ENCODE measurements around the gene CAMK1D. TPM values are rescaled to one million over a fixed set of nuclear protein-coding genes. Genes with fewer than 3 reads are reported as not detected.
"Not testable (repeated sequence)": the region's sequence is repeated elsewhere in the genome, so short reads cannot be mapped to it uniquely, and the experiment has no call there.

The CAMK1D gene
- total and polyA plus RNA-seq, 10 of the 15 experiments (the other 5 are each of a cell fraction or from before 2014, with no cell fraction given): 2.1 to 35.5 (median 14.7) TPM

DNA sequence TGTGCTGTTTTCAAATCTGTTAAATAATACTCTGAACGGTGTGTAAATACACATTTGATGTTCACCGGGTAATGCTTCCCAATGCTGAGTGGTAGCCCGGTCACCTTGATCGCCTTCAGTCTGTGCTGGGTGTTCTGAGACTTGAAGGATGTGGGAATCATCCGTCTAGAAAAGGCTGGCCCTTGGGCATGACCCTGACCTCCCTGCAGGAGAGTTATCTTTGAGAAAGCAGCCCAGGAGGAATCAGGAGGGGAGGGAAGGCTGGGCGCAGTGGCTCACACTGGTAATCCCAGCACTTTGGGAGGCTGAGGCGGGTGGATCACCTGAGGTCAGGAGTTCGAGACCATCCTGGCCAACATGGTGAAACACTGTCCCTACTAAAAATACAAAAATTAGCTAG is 85.3 kb downstream of the CAMK1D start:
- ATAC-seq; H3K9ac ChIP-seq (ENCODE audit: control insufficient read depth, insufficient read depth, low read length); H2AFZ ChIP-seq (ENCODE audit: control insufficient read depth, low read depth, low read length); SMC1A ChIA-PET (ENCODE audit: uncharacterized antibody, unreplicated experiment); DNase-seq (ENCODE audit: low read depth, low spot score); H4K20me1 ChIP-seq (ENCODE audit: control insufficient read depth, insufficient read depth); H3K27me3 ChIP-seq (replicated peaks in 1 of 2; ENCODE audit: control insufficient read depth in 2 of 2, insufficient read depth in 2 of 2, low read length in 1 of 2); intact Hi-C loops (cut with micrococcal nuclease; ENCODE audit: unreplicated experiment); H3K4me2 ChIP-seq (ENCODE audit: control insufficient read depth, insufficient read depth); POLR2A ChIA-PET; H3K36me3 ChIP-seq (ENCODE audit: control insufficient read depth in 2 of 2, insufficient read depth in 2 of 2, low read length in 1 of 2); RAD21 ChIA-PET (ENCODE audit: unreplicated experiment); BruUV-seq (replicated peaks); in situ Hi-C loops (cut with MboI); H3K79me2 ChIP-seq (ENCODE audit: control insufficient read depth, insufficient read depth, low read length); H3K4me3 ChIP-seq; H3K27ac ChIP-seq (ENCODE audit: control insufficient read depth, insufficient read depth); FAIRE-seq; H3K9me3 ChIP-seq (replicated peaks; ENCODE audit: control insufficient read depth, insufficient read depth, low read length); H3K4me1 ChIP-seq (ENCODE audit: control insufficient read depth, insufficient read depth, low read length): not testable (repeated sequence)
- CTCF ChIA-PET: interaction anchor here (0.7 kb wide), 1 partner anchor 9 kb away, joined by 3 read pairs; no protein-coding TSS in a partner anchor
- WGBS (ENCODE audit: insufficient coverage, insufficient replicate concordance, low lambda C conversion rate, missing lambda C conversion rate): 92% methylated on average over 8 of the region's 8 CpGs

DNA sequence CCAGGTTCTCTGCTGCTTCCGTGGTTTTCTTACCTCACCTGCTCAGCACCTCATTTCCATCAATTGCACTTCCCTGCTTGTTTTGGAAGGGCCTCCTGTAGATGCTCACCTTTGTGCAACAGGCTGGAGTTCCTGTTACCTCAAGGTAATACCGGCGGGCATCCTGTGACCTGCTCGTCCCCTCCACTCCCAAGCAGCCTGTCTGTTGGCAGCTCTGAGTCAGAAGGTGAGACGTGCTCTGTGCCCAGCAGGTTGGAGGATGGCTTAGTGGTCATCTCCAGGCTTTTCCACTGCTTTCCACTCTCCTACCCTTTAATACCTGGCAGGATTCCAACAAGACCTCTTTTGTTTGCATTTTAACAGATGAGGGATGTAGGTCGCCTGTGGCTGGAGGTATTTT is 86.0 kb downstream of the CAMK1D start:
- Histone ChIP-seq H2AFZ (ENCODE audit: control insufficient read depth, low read depth, low read length) (no peak overlapping the region), H3K4me1 (ENCODE audit: control insufficient read depth, insufficient read depth, low read length) (no peaks in the 10 kb centered on the region), H3K4me3 (no peak overlapping the region), H3K4me2 (ENCODE audit: control insufficient read depth, insufficient read depth) (no peak overlapping the region), H3K79me2 (ENCODE audit: control insufficient read depth, insufficient read depth, low read length) (no peaks in the 10 kb centered on the region; the same call in 1 of the 2 replicates), H3K9me3 (replicated peaks; ENCODE audit: control insufficient read depth, insufficient read depth, low read length) (peaks cover 3% of the 10 kb centered on the region; the same call in 2 of the 3 replicates), H3K27ac (ENCODE audit: control insufficient read depth, insufficient read depth) (no peak overlapping the region), H3K36me3 (ENCODE audit: control insufficient read depth in 2 of 2, insufficient read depth in 2 of 2, low read length in 1 of 2) (no peaks in the 10 kb centered on the region), H3K27me3 (replicated peaks in 1 of 2; ENCODE audit: control insufficient read depth in 2 of 2, insufficient read depth in 2 of 2, low read length in 1 of 2) (no peaks in the 10 kb centered on the region), H3K9ac (ENCODE audit: control insufficient read depth, insufficient read depth, low read length) (no peak overlapping the region), H4K20me1 (ENCODE audit: control insufficient read depth, insufficient read depth) (no peaks in the 10 kb centered on the region; the same call in 1 of the 2 replicates)
- ChIA-PET SMC1A (ENCODE audit: uncharacterized antibody, unreplicated experiment) (no interaction called here), CTCF (interaction anchor here (0.9 to 1.0 kb wide), 2 partner anchors 30 to 221 kb away, joined by 3 to 4 read pairs; no protein-coding TSS in a partner anchor), RAD21 (ENCODE audit: unreplicated experiment) (no interaction called here), POLR2A (no interaction called here)
- DNase-seq (ENCODE audit: low read depth, low spot score) (no peak), ATAC-seq (no peak), FAIRE-seq (no peak)
- TF ChIP-seq CHD2 (IDR thresholded peaks at IDR 0.05; ENCODE audit: borderline replicate concordance, low read depth, low read length): no peak
- no peak for TF ChIP-seq BRCA1 (IDR thresholded peaks at IDR 0.05; ENCODE audit: low read depth, low read length)
- no peak for TF ChIP-seq ZBTB4 (CRISPR knock-in tag; IDR thresholded peaks at IDR 0.05)
- TF ChIP-seq KDM1A (IDR thresholded peaks at IDR 0.05; ENCODE audit: borderline replicate concordance): no peak
- no peak for TF ChIP-seq YY1 (IDR thresholded peaks at IDR 0.05; ENCODE audit: low read depth, low read length)
- TF ChIP-seq TBL1XR1 (IDR thresholded peaks at IDR 0.05; ENCODE audit: low read depth, low read length): no peak
- TF ChIP-seq, protein P1, sequence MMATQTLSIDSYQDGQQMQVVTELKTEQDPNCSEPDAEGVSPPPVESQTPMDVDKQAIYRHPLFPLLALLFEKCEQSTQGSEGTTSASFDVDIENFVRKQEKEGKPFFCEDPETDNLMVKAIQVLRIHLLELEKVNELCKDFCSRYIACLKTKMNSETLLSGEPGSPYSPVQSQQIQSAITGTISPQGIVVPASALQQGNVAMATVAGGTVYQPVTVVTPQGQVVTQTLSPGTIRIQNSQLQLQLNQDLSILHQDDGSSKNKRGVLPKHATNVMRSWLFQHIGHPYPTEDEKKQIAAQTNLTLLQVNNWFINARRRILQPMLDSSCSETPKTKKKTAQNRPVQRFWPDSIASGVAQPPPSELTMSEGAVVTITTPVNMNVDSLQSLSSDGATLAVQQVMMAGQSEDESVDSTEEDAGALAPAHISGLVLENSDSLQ (IDR thresholded peaks at IDR 0.05): no peak
- TF ChIP-seq IKZF2 (IDR thresholded peaks at IDR 0.05): no peak
- TF ChIP-seq EGR1 (IDR thresholded peaks at IDR 0.05; ENCODE audit: borderline replicate concordance in 1 of 2, low read depth in 2 of 2, low read length in 2 of 2): no peak
- TF ChIP-seq RUNX3 (IDR thresholded peaks at IDR 0.05; ENCODE audit: low read length): no peak
- TF ChIP-seq NR2F1 (conservative IDR thresholded peaks at IDR 0.05): no peak
- no peak for TF ChIP-seq HCFC1 (IDR thresholded peaks at IDR 0.05; ENCODE audit: low read length)
- TF ChIP-seq ZNF207 (IDR thresholded peaks at IDR 0.05; ENCODE audit: borderline replicate concordance): no peak
- 26% methylated on average over 6 of the region's 6 CpGs for WGBS (ENCODE audit: insufficient coverage, insufficient replicate concordance, low lambda C conversion rate, missing lambda C conversion rate)
- intact Hi-C loops (cut with micrococcal nuclease; ENCODE audit: unreplicated experiment) (no loop called here), in situ Hi-C loops (cut with MboI) (no loop called here)
- no TSS peak for BruUV-seq (replicated peaks)

All from GM12878 (cell line).